Breast epithelium (tissue), 4 donors: ENCODE measurements around the gene COL23A1. TPM values are rescaled to one million over a fixed set of nuclear protein-coding genes. Genes with fewer than 3 reads are reported as not detected.

Experiments used
- DNase-seq, 2 donors: peaks; one replicate each; pipeline ENCODE4 v3.0.0-alpha.2; 2019; ENCODE audit warnings: low spot score in 2 of 2
- H3K27ac ChIP-seq, 2 donors: fragments of 200-600 bp; sonication (generic) in 1 of 2; one replicate each; pipeline ENCODE4 v1.5.1; 2016 to 2019; ENCODE audit warnings: mild to moderate bottlenecking in 1 of 2
- H3K27me3 ChIP-seq, 2 donors: fragments of 200-600 bp; sonication (generic) in 1 of 2; one replicate each; pipeline versions ENCODE4 v1.5.1 to v1.6.0; 2017 to 2019; ENCODE audit warnings: control low read depth in 1 of 2, mild to moderate bottlenecking in 1 of 2
- H3K36me3 ChIP-seq: fragments of 200-600 bp; one replicate; pipeline ENCODE4 v1.5.1; 2019
- H3K4me1 ChIP-seq, 2 donors: fragments of 200-600 bp; sonication (generic); one replicate each; pipeline ENCODE4 v1.5.1; 2016 to 2019; ENCODE audit warnings: control low read depth in 1 of 2
- H3K4me3 ChIP-seq, 3 donors: fragments of 200-600 bp; sonication (generic); 1 replicate in 2 of 3; 2 replicates in 1 of 3; pipeline ENCODE4 v1.5.1; 2016 to 2019; ENCODE audit warnings: mild to moderate bottlenecking in 3 of 3, moderate library complexity in 2 of 3
- H3K9me3 ChIP-seq, 2 donors: fragments of 200-600 bp; sonication (generic) in 1 of 2; one replicate each; pipeline ENCODE4 v1.5.1; 2016 to 2019; ENCODE audit warnings: control low read depth in 1 of 2
- CTCF ChIP-seq, 3 donors: fragments of 450-650 bp; IDR thresholded peaks; one replicate each; pipeline ENCODE4 v1.5.1; 2016 to 2017; ENCODE audit warnings: antibody characterized with exemption in 3 of 3, mild to moderate bottlenecking in 3 of 3, moderate library complexity in 3 of 3
- POLR2A ChIP-seq: fragments of 450-650 bp; IDR thresholded peaks from one replicate; pipeline ENCODE4 v1.6.1; 2016; ENCODE audit warnings: antibody characterized with exemption, mild to moderate bottlenecking, moderate library complexity
- POLR2AphosphoS5 ChIP-seq, 3 donors: sonication (generic); formaldehyde crosslinking; IDR thresholded peaks; one replicate each; pipeline ENCODE4 v1.6.1; 2017; ENCODE audit warnings: antibody characterized with exemption in 3 of 3
- intact Hi-C: fragments of 100-400 bp; cut with DNase I; formaldehyde crosslinking; loops from one replicate; pipeline ENCODE4 v1.15.1; 2023; ENCODE audit warnings: low total_unique reads
- total RNA-seq, 3 donors: library from RNA; depleted of rRNA; stranded (reverse); fragments of >200 nt; gene quantifications; one replicate each; pipeline ENCODE4 v1.1.0, GENCODE V29; 2016

COL23A1 gene
- total RNA-seq, 3 donors from 2014 or later, result 0.32 to 3.3 (median 2.6) TPM

- Histone ChIP-seq H3K9me3 (no peaks in the 10 kb centered on the region), H3K4me1 (peaks cover 20 to 33% of the 10 kb centered on the region in 2 donors), H3K27ac (no peak overlapping the region), H3K4me3 (no peak overlapping the region), H3K36me3 (no peaks in the 10 kb centered on the region), H3K27me3 (no peaks in the 10 kb centered on the region)
- intact Hi-C loops, result no loop called here
- TF ChIP-seq CTCF (IDR thresholded peaks at IDR 0.05) (peak; percentile 44 to 64 (median 55)), POLR2A (no peak)
- no peak for DNase-seq
Measured at GRCh38 chr5:178234750-178235587, 355.2 kb downstream of the COL23A1 start.

DNA sequence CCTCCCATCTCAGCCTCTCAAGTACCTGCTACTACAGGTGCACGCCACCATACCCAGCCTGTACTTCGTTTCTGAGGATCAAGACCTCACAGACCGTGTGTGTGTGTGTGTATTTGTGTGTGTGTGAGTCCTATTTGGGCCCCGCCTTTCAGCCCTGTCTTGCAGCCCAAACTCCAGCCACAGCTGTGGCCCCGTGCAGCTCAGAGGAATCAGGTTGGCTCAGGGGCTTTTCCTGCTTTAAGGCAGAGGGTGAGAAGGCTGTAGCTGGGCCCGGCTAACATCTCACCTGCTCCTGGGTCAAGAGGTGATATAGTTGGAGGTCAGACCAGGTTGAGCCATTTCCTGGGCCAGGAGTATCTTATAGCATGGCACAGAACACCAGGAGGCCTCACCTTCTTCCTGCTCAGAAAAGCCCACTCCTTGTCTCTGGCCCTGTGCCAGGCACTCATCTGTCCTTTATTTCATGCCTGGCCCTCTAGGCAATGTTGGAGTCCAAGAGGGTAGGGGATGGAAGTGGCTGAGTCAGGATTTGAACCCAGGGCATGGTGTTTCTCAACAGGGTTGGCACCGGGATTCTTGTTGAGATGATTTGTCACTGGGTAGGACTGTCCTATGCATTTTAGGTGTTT, 356.0 kb downstream of the COL23A1 start:
- Histone ChIP-seq H3K36me3 (no peaks in the 10 kb centered on the region), H3K4me1 (peaks cover 20 to 33% of the 10 kb centered on the region in 2 donors), H3K4me3 (no peak overlapping the region), H3K27me3 (no peaks in the 10 kb centered on the region), H3K27ac (no peak overlapping the region), H3K9me3 (no peaks in the 10 kb centered on the region)
- intact Hi-C loops, result no loop called here
- no peak for TF ChIP-seq CTCF (IDR thresholded peaks at IDR 0.05)
- TF ChIP-seq POLR2A, result no peak
- no peak for TF ChIP-seq POLR2AphosphoS5 (IDR thresholded peaks at IDR 0.05)
- DNase-seq, result no peak

DNA sequence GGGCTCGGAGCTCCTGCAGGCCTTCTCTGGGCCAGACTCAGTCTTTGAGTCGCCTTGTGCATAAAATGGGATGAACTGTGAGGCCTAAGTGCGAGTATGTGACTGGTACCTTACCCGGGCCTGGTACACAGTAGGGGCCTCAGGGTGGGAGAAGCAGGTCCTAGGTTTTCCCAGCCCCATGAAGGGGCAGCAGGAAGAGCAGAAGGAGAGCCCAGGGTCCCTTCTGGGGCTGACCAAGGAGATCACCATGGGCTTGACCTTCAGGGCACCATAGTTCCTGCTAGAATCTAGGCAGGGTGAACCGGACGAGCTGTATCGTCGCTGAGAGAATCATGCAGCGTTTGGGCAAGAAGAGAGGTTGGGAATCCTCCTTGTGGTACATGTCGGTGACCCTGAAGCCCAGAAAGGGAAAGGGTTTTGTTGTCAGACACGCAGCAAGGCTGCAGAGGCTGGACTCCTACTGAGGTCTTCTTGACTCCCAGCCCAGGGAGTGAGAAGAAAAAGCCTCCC, 357.2 kb downstream of the COL23A1 start:
- H3K4me3 ChIP-seq, result peak overlapping the region; percentile 82 to 96 (median 92)
- no peaks in the 10 kb centered on the region for H3K27me3 ChIP-seq
- intact Hi-C loops, result no loop called here
- H3K4me1 ChIP-seq, result peaks cover 20 to 28% of the 10 kb centered on the region in 2 donors
- DNase-seq, result no peak
- TF ChIP-seq POLR2A, result no peak
- no peak for TF ChIP-seq POLR2AphosphoS5 (IDR thresholded peaks at IDR 0.05)
- no peak for TF ChIP-seq CTCF (IDR thresholded peaks at IDR 0.05)
- peak overlapping the region; percentile 94 to 95 for H3K27ac ChIP-seq
- H3K36me3 ChIP-seq, result no peaks in the 10 kb centered on the region
- no peaks in the 10 kb centered on the region for H3K9me3 ChIP-seq

GRCh38 chr5:178232124-178232919, 357.9 kb downstream of the COL23A1 start, which contains the start of gene PHYKPL:
TSS of gene PHYKPL (minus strand) at chr5:178232802. CDS start at chr5:178232550, 252 bp downstream.
- intact Hi-C loops, result no loop called here
- peak within 1 kb of the TSS; percentile 94 to 95 for H3K27ac ChIP-seq
- peaks cover 15 to 21% of the 10 kb centered on the region in 2 donors for H3K4me1 ChIP-seq
- peak within 1 kb of the TSS; percentile 82 to 96 (median 92) for H3K4me3 ChIP-seq
- no peaks in the 10 kb centered on the region for H3K9me3 ChIP-seq
- no peak for TF ChIP-seq CTCF (IDR thresholded peaks at IDR 0.05)
- no peak for TF ChIP-seq POLR2A
- TF ChIP-seq POLR2AphosphoS5 (IDR thresholded peaks at IDR 0.05), result peak in 2 of 3 donors; percentile 20 to 28
- peaks cover 4% of the 10 kb centered on the region for H3K36me3 ChIP-seq
- no peaks in the 10 kb centered on the region for H3K27me3 ChIP-seq
- DNase-seq, result peak; percentile 66 to 74
